NCI-H82 (cell line): ENCODE results near the gene EFHC1.

ENCODE experiments used
- DNase-seq: peaks from one replicate; lab custom pipeline; 2025; lab: John Stamatoyannopoulos, UW

The EFHC1 gene

GRCh38 chr6:52555518-52556233 lies 135.5 kb downstream of the EFHC1 start:
- no peak for DNase-seq

GRCh38 chr6:52557389-52558265 lies 137.5 kb downstream of the EFHC1 start:
- DNase-seq, result no peak

DNA sequence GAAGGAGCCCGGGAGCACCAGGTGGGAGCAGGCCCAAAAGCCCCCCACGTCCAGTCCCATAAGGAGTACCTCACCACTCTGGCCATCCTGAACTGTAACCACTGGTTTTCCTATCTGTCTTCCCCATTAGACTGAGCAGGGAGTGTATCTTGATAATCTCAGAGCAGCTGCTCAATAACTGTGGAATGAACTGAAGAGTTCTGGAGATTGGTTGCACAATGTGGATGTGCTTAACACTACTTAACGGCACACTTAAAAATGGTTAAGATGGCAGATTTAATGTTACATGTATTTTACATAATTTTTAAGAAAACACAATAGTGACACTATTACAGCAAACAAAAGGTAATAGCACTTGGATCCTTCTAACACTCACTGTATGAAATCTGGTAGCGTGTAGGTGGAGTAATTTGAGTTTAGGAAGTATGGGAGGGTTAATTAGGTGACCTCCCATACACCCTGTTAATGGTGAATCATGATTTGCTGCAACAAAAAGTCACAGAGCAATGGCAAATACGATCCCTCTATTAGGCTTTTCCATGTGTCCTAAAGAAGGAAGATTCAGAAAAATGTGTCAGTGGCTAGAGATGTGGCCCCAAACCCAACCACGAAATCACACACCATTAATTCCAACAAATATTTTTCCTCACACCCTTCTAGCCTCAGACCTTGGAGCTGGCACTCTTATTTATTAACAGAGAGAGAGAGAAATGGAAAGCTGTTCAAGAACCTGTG lies 138.3 kb downstream of the EFHC1 start:
- DNase-seq, result no peak

- no peak for DNase-seq
Measured at GRCh38 chr6:52560462-52560861, 140.3 kb downstream of the EFHC1 start.

GRCh38 chr6:52562911-52563310 lies 142.8 kb downstream of the EFHC1 start:
- no peak for DNase-seq

- DNase-seq, result no peak
Measured at GRCh38 chr6:52564856-52565255, 144.7 kb downstream of the EFHC1 start.

- DNase-seq, result no peak
Measured at GRCh38 chr6:52566201-52566600, 146.1 kb downstream of the EFHC1 start.

GRCh38 chr6:52566853-52567279 lies 146.7 kb downstream of the EFHC1 start:
- DNase-seq, result no peak

GRCh38 chr6:52568320-52568719 lies 148.2 kb downstream of the EFHC1 start:
- no peak for DNase-seq

- no peak for DNase-seq
Measured at GRCh38 chr6:52570291-52570700, 150.2 kb downstream of the EFHC1 start.

DNA sequence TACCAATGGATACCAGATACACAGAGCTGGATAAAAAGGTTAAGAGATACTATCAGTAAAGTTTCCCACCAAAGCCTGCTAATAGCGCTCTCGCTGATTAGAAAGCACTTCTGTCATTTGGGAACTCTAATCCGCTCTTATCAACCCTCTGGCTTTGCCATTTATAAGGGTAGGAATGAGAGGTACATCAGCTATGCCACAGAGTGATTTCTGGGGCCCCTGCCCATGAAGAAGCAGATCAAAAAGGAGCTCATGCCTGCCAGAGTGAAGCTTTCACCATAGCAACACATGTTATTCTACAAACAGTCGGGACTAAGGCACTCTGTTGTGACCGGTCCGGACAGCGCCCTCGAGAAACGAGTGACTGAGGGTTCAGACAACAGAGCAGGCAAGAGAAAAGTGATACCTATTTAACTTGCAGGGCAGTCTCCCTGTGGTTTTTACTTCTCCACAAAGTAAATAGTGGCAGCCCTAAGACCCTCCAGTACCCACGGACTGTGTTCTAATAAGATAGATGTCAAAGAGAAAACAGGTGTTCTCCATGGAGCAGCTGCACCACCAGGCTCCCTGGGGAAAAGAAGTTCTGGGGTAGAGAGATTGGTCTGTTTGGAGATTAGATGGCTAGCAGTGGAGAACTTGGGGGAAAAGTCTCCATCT lies 151.1 kb downstream of the EFHC1 start:
- DNase-seq, result peak; percentile 85

DNA sequence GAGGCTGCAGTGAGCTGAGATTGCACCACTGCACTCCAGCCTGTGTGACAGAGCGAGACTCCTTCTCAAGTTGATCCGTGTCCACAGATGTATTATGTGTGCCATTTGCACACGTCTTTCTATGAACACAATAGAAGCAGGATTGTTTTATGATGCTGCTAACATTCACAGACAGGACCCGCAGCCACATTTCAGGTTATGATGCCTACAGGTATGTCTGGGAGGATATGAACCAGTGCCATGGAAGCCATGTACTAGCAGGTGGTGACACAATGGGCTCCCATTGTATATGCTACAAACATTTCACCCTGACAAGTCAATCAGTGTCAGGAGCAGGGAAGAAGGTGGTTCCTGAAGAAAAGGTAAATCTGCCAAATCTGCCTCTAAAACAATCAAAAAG lies 152.4 kb downstream of the EFHC1 start:
- no peak for DNase-seq

DNA sequence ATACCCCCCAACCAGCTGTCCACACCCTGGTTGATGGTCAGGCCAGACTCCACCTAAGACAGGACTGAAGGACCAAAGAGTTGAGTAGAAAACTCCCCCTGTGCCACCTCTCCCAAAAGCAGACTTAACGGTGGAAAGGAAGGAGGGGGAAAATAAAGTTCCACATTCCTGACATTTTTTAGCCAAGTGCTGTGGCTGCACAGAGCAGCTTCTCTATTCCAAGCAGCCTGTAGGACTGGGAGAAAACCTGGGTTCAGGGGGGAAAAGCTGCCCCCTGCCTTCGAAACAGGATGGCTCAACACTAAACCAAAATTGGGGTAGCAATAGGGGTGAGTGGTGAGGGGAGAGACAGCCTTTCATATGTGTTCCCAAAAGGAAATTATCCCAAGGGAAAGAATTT lies 153.2 kb downstream of the EFHC1 start:
- no peak for DNase-seq
